Measurements from ENCODE around the gene CPT1B. TPM values are rescaled to one million over a fixed set of nuclear protein-coding genes. Genes with fewer than 3 reads are reported as not detected.
"Not testable (repeated sequence)": the region's sequence is repeated elsewhere in the genome, so short reads cannot be mapped to it uniquely, and the experiment has no call there.

The CPT1B gene
- total and polyA plus RNA-seq, 7 donors, result 1.4 to 22.6 (median 5.0) TPM

- not testable (repeated sequence) for H3K9me3 ChIP-seq, H3K36me3 ChIP-seq, DNase-seq, H3K4me3 ChIP-seq
- intact Hi-C loops (cut with DNase I), result loop anchor here (5.0 kb wide), 1 partner anchor 81 kb away; no protein-coding TSS in a partner anchor
- H3K27me3 ChIP-seq, result peaks cover 6 to 59% (median 34%) of the 10 kb centered on the region in 3 donors
- 64% methylated on average over 5 of the region's 5 CpGs for WGBS, 2 donors
- peak overlapping the region in 2 of 4 donors; percentile 15 to 56 for H3K27ac ChIP-seq
- TF ChIP-seq POLR2AphosphoS5 (IDR thresholded peaks at IDR 0.05), result peak in 1 of 4 donors; percentile 10
- H3K4me1 ChIP-seq, result peaks cover 0 to 26% (median 8%) of the 10 kb centered on the region in 4 donors
Observed at GRCh38 chr22:50541667-50542026, 36.6 kb downstream of the CPT1B start.

- no peaks in the 10 kb centered on the region for H3K36me3 ChIP-seq
Observed at GRCh38 chr22:50540381-50540780, 37.8 kb downstream of the CPT1B start.

GRCh38 chr22:50537765-50538164 lies 40.5 kb downstream of the CPT1B start:
- peak overlapping the region in 3 of 4 donors; percentile 65 to 75 (median 71) for H3K27ac ChIP-seq
- 90 to 95% methylated on average over 13 of the region's 13 CpGs for WGBS, 2 donors
- no peak for TF ChIP-seq CTCF (IDR thresholded peaks at IDR 0.05)
- no peak for TF ChIP-seq POLR2AphosphoS5 (IDR thresholded peaks at IDR 0.05)
- no peak for TF ChIP-seq EP300 (IDR thresholded peaks at IDR 0.05)
- TF ChIP-seq POLR2A (IDR thresholded peaks at IDR 0.05), result no peak
- no peak for DNase-seq
- no peaks in the 10 kb centered on the region for H3K36me3 ChIP-seq
- intact Hi-C loops (cut with DNase I), result no loop called here
- H3K9me3 ChIP-seq, result no peaks in the 10 kb centered on the region
- H3K27me3 ChIP-seq, result peaks cover 2 to 64% (median 27%) of the 10 kb centered on the region in 3 donors
- H3K4me1 ChIP-seq, result peaks cover 0 to 10% (median 0%) of the 10 kb centered on the region in 4 donors
- H3K4me3 ChIP-seq, result no peak overlapping the region

More at GRCh38 chr22:50540381-50540780, 37.8 kb downstream of the CPT1B start:
- DNase-seq, result no peak
- intact Hi-C loops (cut with DNase I), result loop anchor here (5.0 kb wide), 1 partner anchor 82 kb away; no protein-coding TSS in a partner anchor
- WGBS, 2 donors, result 74 to 79% methylated on average over 10 of the region's 10 CpGs
- H3K4me1 ChIP-seq, result peaks cover 0 to 26% (median 8%) of the 10 kb centered on the region in 4 donors
- TF ChIP-seq CTCF (IDR thresholded peaks at IDR 0.05) (no peak), POLR2AphosphoS5 (IDR thresholded peaks at IDR 0.05) (no peak), EP300 (IDR thresholded peaks at IDR 0.05) (no peak), POLR2A (IDR thresholded peaks at IDR 0.05) (no peak)
- peak overlapping the region in 3 of 4 donors; percentile 65 to 75 (median 71) for H3K27ac ChIP-seq
- H3K9me3 ChIP-seq, result no peaks in the 10 kb centered on the region
- H3K27me3 ChIP-seq, result peaks cover 0 to 59% (median 24%) of the 10 kb centered on the region in 3 donors
- no peak overlapping the region for H3K4me3 ChIP-seq

- H3K4me1 ChIP-seq, result peaks cover 0 to 25% (median 13%) of the 10 kb centered on the region in 4 donors
- WGBS, 2 donors, result 85 to 87% methylated on average over 3 of the region's 3 CpGs
- intact Hi-C loops (cut with DNase I), result no loop called here
- peaks cover 17 to 80% (median 40%) of the 10 kb centered on the region in 3 donors for H3K27me3 ChIP-seq
- H3K36me3 ChIP-seq, result no peaks in the 10 kb centered on the region
- H3K9me3 ChIP-seq, result no peaks in the 10 kb centered on the region
- no peak overlapping the region for H3K4me3 ChIP-seq
- no peak for DNase-seq
- TF ChIP-seq POLR2A (IDR thresholded peaks at IDR 0.05) (no peak), CTCF (IDR thresholded peaks at IDR 0.05) (no peak), POLR2AphosphoS5 (IDR thresholded peaks at IDR 0.05) (no peak), EP300 (IDR thresholded peaks at IDR 0.05) (no peak)
- H3K27ac ChIP-seq, result no peak overlapping the region
Observed at GRCh38 chr22:50536226-50536625, 42.0 kb downstream of the CPT1B start.

GRCh38 chr22:50535113-50535512 lies 43.1 kb downstream of the CPT1B start:
- no peak for DNase-seq
- Histone ChIP-seq H3K27ac (peak overlapping the region in 1 of 4 donors; percentile 37), H3K4me3 (no peak overlapping the region), H3K27me3 (peaks cover 27 to 91% (median 52%) of the 10 kb centered on the region in 3 donors), H3K4me1 (peaks cover 0 to 36% (median 24%) of the 10 kb centered on the region in 4 donors), H3K9me3 (no peaks in the 10 kb centered on the region), H3K36me3 (no peaks in the 10 kb centered on the region)
- intact Hi-C loops (cut with DNase I), result no loop called here
- TF ChIP-seq POLR2A (IDR thresholded peaks at IDR 0.05) (no peak), POLR2AphosphoS5 (IDR thresholded peaks at IDR 0.05) (no peak), CTCF (IDR thresholded peaks at IDR 0.05) (no peak), EP300 (IDR thresholded peaks at IDR 0.05) (no peak)
- WGBS, 2 donors, result 85 to 92% methylated on average over 7 to 8 of the region's 8 CpGs

Measured in sigmoid colon (tissue), 7 donors.